Mucosa of rectum (tissue), 2 donors: ENCODE results near the gene BIRC3.

Source experiments
- H3K27ac ChIP-seq, 2 donors: one replicate each; pipeline ENCODE4 v1.7.0; 2013; ENCODE audit warnings: inconsistent platforms in 2 of 2, low read depth in 2 of 2, low read length in 2 of 2
- H3K27me3 ChIP-seq, 2 donors: one replicate each; pipeline ENCODE4 v1.7.0; 2013; ENCODE audit warnings: low read length in 2 of 2; ENCODE audit not compliant: control insufficient read depth in 2 of 2, insufficient read depth in 2 of 2
- H3K36me3 ChIP-seq, 2 donors: one replicate each; pipeline ENCODE4 v1.7.0; 2013; ENCODE audit warnings: low read length in 2 of 2; ENCODE audit not compliant: control insufficient read depth in 2 of 2, insufficient read depth in 2 of 2
- H3K4me1 ChIP-seq, 2 donors: one replicate each; pipeline ENCODE4 v1.7.0; 2013; ENCODE audit warnings: low read length in 2 of 2, mild to moderate bottlenecking in 1 of 2; ENCODE audit not compliant: control insufficient read depth in 2 of 2, insufficient read depth in 2 of 2
- H3K4me3 ChIP-seq, 2 donors: one replicate each; pipeline ENCODE4 v1.7.0; 2013; ENCODE audit warnings: low read length in 2 of 2
- H3K9ac ChIP-seq, 2 donors: one replicate each; pipeline ENCODE4 v1.7.0; 2013; ENCODE audit warnings: low read length in 2 of 2, low read depth in 1 of 2, mild to moderate bottlenecking in 1 of 2
- H3K9me3 ChIP-seq, 2 donors: one replicate each; pipeline ENCODE4 v1.7.0; 2013; ENCODE audit warnings: low read length in 2 of 2; ENCODE audit not compliant: control insufficient read depth in 2 of 2
- donor health status: healthy.
- donor health status: Normal muscosa, but diverticular disease.

BIRC3 gene

GRCh38 chr11:102384419-102385079 lies 67.3 kb downstream of the BIRC3 start:
- H3K36me3 ChIP-seq: peaks cover 31 to 32% of the 10 kb centered on the region in 2 donors
- no peak overlapping the region for H3K9ac ChIP-seq
- no peaks in the 10 kb centered on the region for H3K4me1 ChIP-seq
- no peaks in the 10 kb centered on the region for H3K9me3 ChIP-seq
- H3K27ac ChIP-seq: no peak overlapping the region
- no peaks in the 10 kb centered on the region for H3K27me3 ChIP-seq
- no peak overlapping the region for H3K4me3 ChIP-seq

GRCh38 chr11:102385085-102386007 lies 68.1 kb downstream of the BIRC3 start:
- no peaks in the 10 kb centered on the region for H3K9me3 ChIP-seq
- no peaks in the 10 kb centered on the region for H3K4me1 ChIP-seq
- no peak overlapping the region for H3K27ac ChIP-seq

GRCh38 chr11:102386136-102386734 lies 69.0 kb downstream of the BIRC3 start:
- H3K9me3 ChIP-seq: no peaks in the 10 kb centered on the region
- H3K27me3 ChIP-seq: no peaks in the 10 kb centered on the region
- H3K9ac ChIP-seq: no peak overlapping the region
- H3K27ac ChIP-seq: no peak overlapping the region
- no peak overlapping the region for H3K4me3 ChIP-seq
- H3K36me3 ChIP-seq: peaks cover 24 to 29% of the 10 kb centered on the region in 2 donors
- H3K4me1 ChIP-seq: no peaks in the 10 kb centered on the region

More at GRCh38 chr11:102385085-102386007, 68.1 kb downstream of the BIRC3 start:
- H3K27me3 ChIP-seq: no peaks in the 10 kb centered on the region
- no peak overlapping the region for H3K4me3 ChIP-seq
- no peak overlapping the region for H3K9ac ChIP-seq
- H3K36me3 ChIP-seq: peaks cover 25 to 26% of the 10 kb centered on the region in 2 donors

- H3K4me1 ChIP-seq: no peaks in the 10 kb centered on the region
- H3K9ac ChIP-seq: no peak overlapping the region
- peaks cover 29 to 33% of the 10 kb centered on the region in 2 donors for H3K36me3 ChIP-seq
- no peak overlapping the region for H3K4me3 ChIP-seq
- H3K27me3 ChIP-seq: no peaks in the 10 kb centered on the region
- H3K27ac ChIP-seq: no peak overlapping the region
- H3K9me3 ChIP-seq: no peaks in the 10 kb centered on the region
These were observed 69.9 kb downstream of the BIRC3 start for GRCh38 chr11:102387043-102387781.
